NCI-H2196 treated with DMSO at 0.1 percent for 48 hours (cell line): ENCODE results near the gene UBE2D1.
A peak's percentile ranks its signal among the peaks of the same experiment; 100 is the strongest.

ENCODE experiments used
- DNase-seq: peaks from one replicate; lab custom pipeline; 2025; ENCODE audit not compliant: unreplicated experiment; lab: John Stamatoyannopoulos, UW

Gene UBE2D1

GRCh38 chr10:58334817-58335305 lies at the start of gene UBE2D1:
Gene UBE2D1 (plus strand): TSS chr10:58335006. CDS start chr10:58335202, 196 bp downstream.
- DNase-seq: peak; percentile 18

- DNase-seq: no peak
Measured at GRCh38 chr10:58291538-58292174, 43.1 kb upstream of the UBE2D1 start.

GRCh38 chr10:58293989-58294388 lies 40.8 kb upstream of the UBE2D1 start:
- DNase-seq: no peak

- no peak for DNase-seq
Measured at GRCh38 chr10:58299580-58299979, 35.2 kb upstream of the UBE2D1 start.

GRCh38 chr10:58300676-58301075 lies 34.1 kb upstream of the UBE2D1 start:
- DNase-seq: no peak

- DNase-seq: no peak
Measured at GRCh38 chr10:58302254-58302653, 32.6 kb upstream of the UBE2D1 start.

- no peak for DNase-seq
Measured at GRCh38 chr10:58304099-58304633, 30.6 kb upstream of the UBE2D1 start.

GRCh38 chr10:58305821-58306220 lies 29.0 kb upstream of the UBE2D1 start:
- DNase-seq: no peak

GRCh38 chr10:58307676-58308075 lies 27.1 kb upstream of the UBE2D1 start:
- no peak for DNase-seq

GRCh38 chr10:58311026-58311425 lies 23.8 kb upstream of the UBE2D1 start:
- DNase-seq: no peak

- DNase-seq: no peak
Measured at GRCh38 chr10:58316874-58317273, 17.9 kb upstream of the UBE2D1 start.

- no peak for DNase-seq
Measured at GRCh38 chr10:58318346-58318745, 16.5 kb upstream of the UBE2D1 start.

- no peak for DNase-seq
Measured at GRCh38 chr10:58319599-58319998, 15.2 kb upstream of the UBE2D1 start.

GRCh38 chr10:58320351-58321049 lies 14.3 kb upstream of the UBE2D1 start:
- no peak for DNase-seq

- DNase-seq: no peak
Measured at GRCh38 chr10:58322072-58322834, 12.6 kb upstream of the UBE2D1 start.

GRCh38 chr10:58322835-58323209 lies 12.0 kb upstream of the UBE2D1 start:
- DNase-seq: no peak

- DNase-seq: no peak
Measured at GRCh38 chr10:58326967-58327381, 7.8 kb upstream of the UBE2D1 start.

GRCh38 chr10:58328233-58328632 lies 6.6 kb upstream of the UBE2D1 start:
- no peak for DNase-seq

GRCh38 chr10:58330431-58330830 lies 4.4 kb upstream of the UBE2D1 start:
- DNase-seq: no peak

- no peak for DNase-seq
Measured at GRCh38 chr10:58331646-58332045, 3.2 kb upstream of the UBE2D1 start.

- no peak for DNase-seq
Measured at GRCh38 chr10:58335306-58336005, 650 bp downstream of the UBE2D1 start.
